ENCODE data around the gene STARD5. TPM values are rescaled to one million over a fixed set of nuclear protein-coding genes. Genes with fewer than 3 reads are reported as not detected.

The STARD5 gene
- total RNA-seq, 1 experiment from 2014 or later: 1.0 TPM

DNA sequence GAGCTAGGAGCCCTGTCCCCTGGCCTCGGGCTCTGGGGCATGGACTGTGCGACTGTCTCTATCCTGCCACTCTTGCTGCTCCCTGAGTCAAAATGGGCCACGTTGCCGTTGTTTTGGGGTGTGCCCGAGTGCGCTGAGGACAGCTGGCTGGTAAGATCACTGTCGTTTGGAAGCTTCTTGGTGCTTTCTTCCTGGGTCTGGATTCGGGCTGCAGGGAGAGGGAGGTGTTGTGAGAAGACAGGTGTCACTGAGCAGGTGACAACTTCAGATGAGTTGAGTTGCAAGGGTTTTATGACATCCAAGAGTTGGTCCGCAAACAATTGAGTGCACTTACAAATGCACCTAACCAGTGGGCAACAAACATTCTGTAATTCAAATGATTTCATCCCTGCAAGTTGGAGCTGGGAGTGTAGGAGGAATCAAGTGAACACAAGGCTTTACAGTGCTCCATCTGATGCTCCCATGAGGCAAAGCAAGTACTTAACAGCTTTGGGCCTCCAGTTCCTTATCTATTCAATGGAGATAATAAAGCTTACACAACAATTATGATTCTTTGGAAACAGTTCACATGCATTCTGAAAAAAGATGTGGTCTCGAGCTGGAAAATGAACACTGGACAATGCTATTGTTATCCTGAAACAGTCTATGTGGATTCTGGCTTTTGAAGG lies 11.0 kb upstream of the STARD5 start:
- H3K4me1 Mint-ChIP-seq (ENCODE audit: low read depth, unreplicated experiment): no peaks in the 10 kb centered on the region
- peaks cover 5% of the 10 kb centered on the region for H3K27me3 Mint-ChIP-seq (ENCODE audit: insufficient read depth, unreplicated experiment)
- Histone ChIP-seq H3K4me3 (ENCODE audit: low read depth, low read length) (no peak overlapping the region), H3K9me3 (no peaks in the 10 kb centered on the region), H3K4me1 (peaks cover 11% of the 10 kb centered on the region), H3K36me3 (ENCODE audit: control insufficient read depth, insufficient read depth, low read length) (no peaks in the 10 kb centered on the region), H3K27me3 (replicated peaks; ENCODE audit: control insufficient read depth, insufficient read depth, low read length) (no peaks in the 10 kb centered on the region)
- no peaks in the 10 kb centered on the region for H3K9me3 Mint-ChIP-seq (ENCODE audit: unreplicated experiment)
- no peak overlapping the region for H3K4me3 Mint-ChIP-seq (ENCODE audit: unreplicated experiment)
- TF ChIP-seq, protein P1, sequence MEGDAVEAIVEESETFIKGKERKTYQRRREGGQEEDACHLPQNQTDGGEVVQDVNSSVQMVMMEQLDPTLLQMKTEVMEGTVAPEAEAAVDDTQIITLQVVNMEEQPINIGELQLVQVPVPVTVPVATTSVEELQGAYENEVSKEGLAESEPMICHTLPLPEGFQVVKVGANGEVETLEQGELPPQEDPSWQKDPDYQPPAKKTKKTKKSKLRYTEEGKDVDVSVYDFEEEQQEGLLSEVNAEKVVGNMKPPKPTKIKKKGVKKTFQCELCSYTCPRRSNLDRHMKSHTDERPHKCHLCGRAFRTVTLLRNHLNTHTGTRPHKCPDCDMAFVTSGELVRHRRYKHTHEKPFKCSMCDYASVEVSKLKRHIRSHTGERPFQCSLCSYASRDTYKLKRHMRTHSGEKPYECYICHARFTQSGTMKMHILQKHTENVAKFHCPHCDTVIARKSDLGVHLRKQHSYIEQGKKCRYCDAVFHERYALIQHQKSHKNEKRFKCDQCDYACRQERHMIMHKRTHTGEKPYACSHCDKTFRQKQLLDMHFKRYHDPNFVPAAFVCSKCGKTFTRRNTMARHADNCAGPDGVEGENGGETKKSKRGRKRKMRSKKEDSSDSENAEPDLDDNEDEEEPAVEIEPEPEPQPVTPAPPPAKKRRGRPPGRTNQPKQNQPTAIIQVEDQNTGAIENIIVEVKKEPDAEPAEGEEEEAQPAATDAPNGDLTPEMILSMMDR (IDR thresholded peaks at IDR 0.05; ENCODE audit: insufficient read depth in 1 of 2, low read depth in 1 of 2, low read length in 1 of 2, severe bottlenecking in 1 of 2, unreplicated experiment in 1 of 2): no peak
- BruUV-seq (replicated peaks): no TSS peak
- no peak for DNase-seq
- intact Hi-C loops (cut with micrococcal nuclease; ENCODE audit: unreplicated experiment): no loop called here
- H3K36me3 Mint-ChIP-seq (ENCODE audit: insufficient read depth, unreplicated experiment): no peaks in the 10 kb centered on the region
- H3K27ac Mint-ChIP-seq (ENCODE audit: unreplicated experiment): no peak overlapping the region
- CTCF ChIA-PET: interaction anchor here (0.6 kb wide), 1 partner anchor 146 kb away, joined by 5 read pairs; no protein-coding TSS in a partner anchor
- POLR2A ChIA-PET: no interaction called here

GRCh38 chr15:81333363-81333762 lies 9.4 kb upstream of the STARD5 start:
- no peak overlapping the region for H3K4me3 Mint-ChIP-seq (ENCODE audit: unreplicated experiment)
- H3K9me3 Mint-ChIP-seq (ENCODE audit: unreplicated experiment): no peaks in the 10 kb centered on the region

GRCh38 chr15:81332326-81332725 lies 8.4 kb upstream of the STARD5 start:
- Histone ChIP-seq H3K36me3 (ENCODE audit: control insufficient read depth, insufficient read depth, low read length) (no peaks in the 10 kb centered on the region), H3K27me3 (replicated peaks; ENCODE audit: control insufficient read depth, insufficient read depth, low read length) (no peaks in the 10 kb centered on the region), H3K4me3 (ENCODE audit: low read depth, low read length) (no peak overlapping the region), H3K9me3 (no peaks in the 10 kb centered on the region), H3K4me1 (peaks cover 11% of the 10 kb centered on the region)
- Mint-ChIP-seq H3K27me3 (ENCODE audit: insufficient read depth, unreplicated experiment) (peaks cover 3% of the 10 kb centered on the region), H3K4me1 (ENCODE audit: low read depth, unreplicated experiment) (peaks cover 6% of the 10 kb centered on the region), H3K9me3 (ENCODE audit: unreplicated experiment) (no peaks in the 10 kb centered on the region), H3K27ac (ENCODE audit: unreplicated experiment) (no peak overlapping the region), H3K36me3 (ENCODE audit: insufficient read depth, unreplicated experiment) (no peaks in the 10 kb centered on the region), H3K4me3 (ENCODE audit: unreplicated experiment) (no peak overlapping the region)
- DNase-seq: no peak
- ChIA-PET POLR2A (no interaction called here), CTCF (no interaction called here)
- TF ChIP-seq, protein P1 (IDR thresholded peaks at IDR 0.05; ENCODE audit: insufficient read depth in 1 of 2, low read depth in 1 of 2, low read length in 1 of 2, severe bottlenecking in 1 of 2, unreplicated experiment in 1 of 2): no peak
- no TSS peak for BruUV-seq (replicated peaks)
- intact Hi-C loops (cut with micrococcal nuclease; ENCODE audit: unreplicated experiment): no loop called here

More at GRCh38 chr15:81333363-81333762, 9.4 kb upstream of the STARD5 start:
- Mint-ChIP-seq H3K36me3 (ENCODE audit: insufficient read depth, unreplicated experiment) (no peaks in the 10 kb centered on the region), H3K27me3 (ENCODE audit: insufficient read depth, unreplicated experiment) (peaks cover 5% of the 10 kb centered on the region), H3K4me1 (ENCODE audit: low read depth, unreplicated experiment) (no peaks in the 10 kb centered on the region), H3K27ac (ENCODE audit: unreplicated experiment) (no peak overlapping the region)
- no peak for DNase-seq
- intact Hi-C loops (cut with micrococcal nuclease; ENCODE audit: unreplicated experiment): no loop called here
- no TSS peak for BruUV-seq (replicated peaks)
- no peaks in the 10 kb centered on the region for H3K27me3 ChIP-seq (replicated peaks; ENCODE audit: control insufficient read depth, insufficient read depth, low read length)
- peaks cover 11% of the 10 kb centered on the region for H3K4me1 ChIP-seq
- H3K4me3 ChIP-seq (ENCODE audit: low read depth, low read length): no peak overlapping the region
- TF ChIP-seq, protein P1 (IDR thresholded peaks at IDR 0.05; ENCODE audit: insufficient read depth in 1 of 2, low read depth in 1 of 2, low read length in 1 of 2, severe bottlenecking in 1 of 2, unreplicated experiment in 1 of 2): no peak
- ChIA-PET CTCF (no interaction called here), POLR2A (no interaction called here)
- H3K9me3 ChIP-seq: no peaks in the 10 kb centered on the region
- H3K36me3 ChIP-seq (ENCODE audit: control insufficient read depth, insufficient read depth, low read length): no peaks in the 10 kb centered on the region

Data from Caco-2 (cell line).